Activated T-helper 1 cell treated with anti-CD3 and anti-CD28 coated beads, Interleukin-12 subunit alpha, Interleukin-12 subunit beta, Interleukin-2, Interleukin-4 antibody, amounts not matched to agents 30 ng/mL and 10 ng/mL and 1 ng/mL, durations not matched to agents 14 hours and 24 hours and 36 hours (primary cell): ENCODE data around the gene ARHGEF11. TPM values are rescaled to one million over a fixed set of nuclear protein-coding genes. Genes with fewer than 3 reads are reported as not detected.

Source experiments
- DNase-seq: peaks from one replicate; pipeline ENCODE4 v3.0.0; 2021; ENCODE audit warnings: low spot score
- H3K27ac Mint-ChIP-seq: one replicate; pipeline ENCODE4 v1.8.0; 2021; ENCODE audit warnings: mild to moderate bottlenecking, mixed read lengths
- H3K27me3 Mint-ChIP-seq: one replicate; pipeline ENCODE4 v1.8.0; 2022; ENCODE audit warnings: mild to moderate bottlenecking, moderate library complexity, mixed read lengths; ENCODE audit not compliant: insufficient read depth
- H3K36me3 Mint-ChIP-seq: one replicate; pipeline ENCODE4 v1.8.0; 2021; ENCODE audit warnings: low read depth, mixed read lengths
- H3K4me1 Mint-ChIP-seq: one replicate; pipeline ENCODE4 v1.8.0; 2021; ENCODE audit warnings: low read depth, mixed read lengths
- H3K4me3 Mint-ChIP-seq: one replicate; pipeline ENCODE4 v1.8.0; 2021; ENCODE audit warnings: mild to moderate bottlenecking, moderate library complexity, mixed read lengths
- H3K9me3 Mint-ChIP-seq: one replicate; pipeline ENCODE4 v1.8.0; 2021; ENCODE audit warnings: mixed read lengths
- intact Hi-C: fragments of 100-400 bp; cut with micrococcal nuclease; formaldehyde crosslinking; loops from one replicate; pipeline ENCODE4 v1.15.1; 2024
- total RNA-seq: library from RNA; stranded (reverse); gene quantifications from 2 replicates; pipeline ENCODE4 v1.2.3, GENCODE V29; 2022

ARHGEF11 gene
- total RNA-seq, 1 donor from 2014 or later = 3.2 TPM

DNA sequence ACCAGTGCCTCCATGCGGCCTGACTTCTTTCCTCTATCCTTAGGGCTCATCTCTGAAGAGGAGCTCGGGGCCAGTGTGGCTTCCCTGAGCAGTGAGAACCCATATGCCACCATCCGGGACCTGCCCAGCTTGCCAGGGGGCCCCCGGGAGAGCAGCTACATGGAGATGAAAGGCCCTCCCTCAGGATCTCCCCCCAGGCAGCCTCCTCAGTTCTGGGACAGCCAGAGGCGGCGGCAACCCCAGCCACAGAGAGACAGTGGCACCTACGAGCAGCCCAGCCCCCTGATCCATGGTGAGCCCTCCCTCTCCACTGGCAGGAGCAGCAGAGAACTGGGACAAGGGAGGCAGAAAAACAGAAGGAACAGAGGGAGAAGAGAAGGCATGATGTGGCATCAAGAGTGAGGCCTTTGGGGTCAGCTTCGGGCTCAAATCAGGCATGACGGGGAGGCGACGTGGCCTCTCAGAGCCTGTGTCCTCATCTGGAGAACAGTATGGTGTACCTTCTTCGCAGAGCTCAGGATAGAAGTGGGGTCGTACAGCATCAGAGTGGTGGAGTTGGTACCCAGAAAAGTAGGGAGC, 131.6 kb downstream of the ARHGEF11 start:
- Mint-ChIP-seq H3K4me1 (no peaks in the 10 kb centered on the region), H3K27ac (no peak overlapping the region), H3K36me3 (no peaks in the 10 kb centered on the region), H3K27me3 (peaks cover 25% of the 10 kb centered on the region), H3K4me3 (no peak overlapping the region), H3K9me3 (no peaks in the 10 kb centered on the region)
- no peak for DNase-seq
- intact Hi-C loops = loop anchor here (10.0 kb wide), 1 partner anchor 161 kb away; no protein-coding TSS in a partner anchor

DNA sequence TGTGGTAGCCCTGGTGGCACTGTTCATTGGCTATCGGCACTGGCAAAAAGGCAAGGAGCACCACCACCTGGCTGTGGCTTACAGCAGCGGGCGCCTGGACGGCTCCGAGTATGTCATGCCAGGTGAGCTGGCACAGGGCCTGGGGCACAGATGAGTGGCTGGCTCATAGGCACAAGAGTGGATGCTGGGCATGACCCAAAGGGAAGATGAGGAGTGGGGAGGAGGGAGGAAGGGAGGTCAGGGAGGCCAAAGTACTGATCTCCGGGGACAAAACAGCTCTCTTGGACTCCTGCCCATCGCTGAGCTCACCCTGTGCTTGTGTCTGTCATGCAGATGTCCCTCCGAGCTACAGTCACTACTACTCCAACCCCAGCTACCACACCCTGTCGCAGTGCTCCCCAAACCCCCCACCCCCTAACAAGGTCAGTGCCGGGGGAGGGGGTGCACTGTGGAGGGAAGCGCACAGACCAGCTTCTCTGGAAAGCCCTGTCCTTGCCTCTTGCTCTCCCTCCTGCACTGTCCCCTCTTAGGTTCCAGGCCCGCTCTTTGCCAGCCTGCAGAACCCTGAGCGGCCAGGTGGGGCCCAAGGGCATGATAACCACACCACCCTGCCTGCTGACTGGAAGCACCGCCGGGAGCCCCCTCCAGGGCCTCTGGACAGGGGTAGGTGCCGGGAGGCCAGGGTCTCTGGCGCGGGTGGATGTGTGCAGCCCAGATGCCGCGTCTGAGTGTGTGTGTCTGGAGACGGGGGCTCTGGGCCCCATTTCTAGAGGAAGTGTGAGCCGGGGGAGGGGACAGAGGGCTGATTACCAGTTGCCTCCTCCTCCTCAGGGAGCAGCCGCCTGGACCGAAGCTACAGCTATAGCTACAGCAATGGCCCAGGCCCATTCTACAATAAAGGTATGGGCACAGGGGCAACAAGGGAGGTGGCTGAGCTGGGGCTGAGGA, 132.4 kb downstream of the ARHGEF11 start:
- Mint-ChIP-seq H3K9me3 (no peaks in the 10 kb centered on the region), H3K27me3 (peaks cover 19% of the 10 kb centered on the region), H3K4me1 (no peaks in the 10 kb centered on the region), H3K27ac (no peak overlapping the region), H3K36me3 (no peaks in the 10 kb centered on the region), H3K4me3 (no peak overlapping the region)
- intact Hi-C loops = loop anchor here (10.0 kb wide), 1 partner anchor 162 kb away; no protein-coding TSS in a partner anchor
- DNase-seq = no peak

DNA sequence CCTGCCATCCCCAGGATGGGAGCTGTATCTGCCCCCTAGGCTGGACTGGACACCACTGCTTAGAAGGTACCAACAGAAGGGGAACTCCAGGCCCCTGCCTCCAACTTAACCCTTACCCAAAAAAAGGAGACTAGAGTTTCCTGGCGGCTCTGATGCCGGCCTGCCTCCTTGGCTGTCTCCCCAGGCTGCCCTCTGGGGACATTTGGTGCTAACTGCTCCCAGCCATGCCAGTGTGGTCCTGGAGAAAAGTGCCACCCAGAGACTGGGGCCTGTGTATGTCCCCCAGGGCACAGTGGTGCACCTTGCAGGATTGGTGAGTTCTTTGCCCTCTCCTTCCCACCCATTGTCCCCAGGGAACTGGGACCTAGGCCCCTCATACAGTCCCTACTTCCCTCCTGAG, 133.2 kb downstream of the ARHGEF11 start:
- H3K27me3 Mint-ChIP-seq = peaks cover 17% of the 10 kb centered on the region
- H3K4me1 Mint-ChIP-seq = no peaks in the 10 kb centered on the region
- H3K4me3 Mint-ChIP-seq = no peak overlapping the region
- intact Hi-C loops = loop anchor here (10.0 kb wide), 1 partner anchor 162 kb away; no protein-coding TSS in a partner anchor
- no peaks in the 10 kb centered on the region for H3K36me3 Mint-ChIP-seq
- no peaks in the 10 kb centered on the region for H3K9me3 Mint-ChIP-seq
- no peak overlapping the region for H3K27ac Mint-ChIP-seq
- no peak for DNase-seq

DNA sequence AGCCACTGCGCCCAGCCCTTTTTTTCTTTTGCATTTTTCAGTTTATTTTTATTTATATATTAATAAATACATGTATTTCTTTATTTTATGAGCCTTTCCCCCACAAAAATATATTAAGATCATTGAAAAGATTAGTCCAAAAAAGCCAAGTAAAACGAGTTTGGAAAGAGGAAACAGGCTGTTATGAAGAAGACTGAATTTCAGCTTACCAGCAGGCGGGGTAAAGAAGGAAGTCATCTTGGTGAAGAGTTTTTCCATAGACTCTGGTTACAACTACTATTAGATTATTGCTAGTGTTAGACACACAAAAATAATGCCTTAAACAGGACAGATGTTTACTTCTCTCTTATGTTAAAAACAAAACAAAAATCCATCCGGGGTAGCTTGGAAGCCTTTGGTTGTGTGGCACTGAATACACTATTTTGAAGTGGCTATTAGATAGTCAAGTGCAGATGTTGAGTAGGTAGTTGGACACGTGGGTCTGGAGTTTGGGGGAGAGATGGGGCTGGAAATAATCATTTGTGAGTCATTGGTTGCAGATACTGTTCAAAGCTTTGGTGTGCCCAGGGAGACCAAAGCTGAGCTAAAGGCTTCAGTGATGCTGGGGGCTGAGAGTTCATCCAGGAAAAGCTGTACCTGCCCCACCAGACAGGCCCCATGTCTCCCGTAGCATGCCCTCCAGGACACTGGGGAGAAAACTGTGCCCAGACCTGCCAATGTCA, 133.8 kb downstream of the ARHGEF11 start:
- intact Hi-C loops = loop anchor here (2.0 to 10.0 kb wide), 2 partner anchors 15 to 163 kb away; no protein-coding TSS in a partner anchor
- DNase-seq = no peak
- Mint-ChIP-seq H3K27me3 (peaks cover 17% of the 10 kb centered on the region), H3K36me3 (no peaks in the 10 kb centered on the region), H3K27ac (no peak overlapping the region), H3K9me3 (no peaks in the 10 kb centered on the region), H3K4me3 (no peak overlapping the region), H3K4me1 (no peaks in the 10 kb centered on the region)

DNA sequence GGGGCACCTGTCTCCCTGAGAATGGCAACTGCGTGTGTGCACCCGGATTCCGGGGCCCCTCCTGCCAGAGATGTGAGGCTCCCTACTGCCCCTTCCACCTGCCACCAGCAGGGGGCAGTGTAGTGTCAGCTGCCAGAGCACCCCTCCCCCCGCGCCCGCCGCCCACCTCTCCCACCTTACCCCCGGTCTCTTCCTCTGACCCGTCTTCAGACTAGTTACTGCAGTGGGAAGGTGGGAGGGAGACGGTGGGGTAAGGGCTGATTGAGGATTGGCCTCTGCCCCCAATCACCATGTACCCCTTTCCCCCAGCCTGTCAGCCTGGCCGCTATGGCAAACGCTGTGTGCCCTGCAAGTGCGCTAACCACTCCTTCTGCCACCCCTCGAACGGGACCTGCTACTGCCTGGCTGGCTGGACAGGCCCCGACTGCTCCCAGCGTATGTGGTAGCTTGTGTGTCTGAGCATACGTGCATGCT, 135.2 kb downstream of the ARHGEF11 start:
- intact Hi-C loops = loop anchor here (2.0 to 10.0 kb wide), 2 partner anchors 16 to 164 kb away; no protein-coding TSS in a partner anchor
- Mint-ChIP-seq H3K36me3 (no peaks in the 10 kb centered on the region), H3K27ac (peak overlapping the region; percentile 34), H3K9me3 (no peaks in the 10 kb centered on the region), H3K4me3 (no peak overlapping the region), H3K4me1 (no peaks in the 10 kb centered on the region), H3K27me3 (peaks cover 15% of the 10 kb centered on the region)
- DNase-seq = peak; percentile 45

DNA sequence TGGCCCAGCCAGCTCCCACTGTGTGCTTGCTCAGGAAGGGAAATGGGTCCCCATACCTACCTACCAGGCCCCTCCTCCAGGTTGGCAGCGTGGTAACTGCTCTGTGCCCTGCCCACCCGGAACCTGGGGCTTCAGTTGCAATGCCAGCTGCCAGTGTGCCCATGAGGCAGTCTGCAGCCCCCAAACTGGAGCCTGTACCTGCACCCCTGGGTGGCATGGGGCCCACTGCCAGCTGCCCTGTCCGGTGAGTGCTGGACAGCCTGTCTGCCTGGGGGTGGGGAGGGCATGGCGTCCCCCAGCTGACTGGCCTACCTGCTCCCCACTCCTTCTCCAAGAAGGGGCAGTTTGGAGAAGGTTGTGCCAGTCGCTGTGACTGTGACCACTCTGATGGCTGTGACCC, 135.9 kb downstream of the ARHGEF11 start:
- intact Hi-C loops = loop anchor here (2.0 to 10.0 kb wide), 2 partner anchors 17 to 165 kb away; no protein-coding TSS in a partner anchor
- Mint-ChIP-seq H3K27ac (no peak overlapping the region), H3K27me3 (peaks cover 15% of the 10 kb centered on the region), H3K4me1 (no peaks in the 10 kb centered on the region), H3K4me3 (no peak overlapping the region), H3K9me3 (no peaks in the 10 kb centered on the region), H3K36me3 (no peaks in the 10 kb centered on the region)
- DNase-seq = no peak

DNA sequence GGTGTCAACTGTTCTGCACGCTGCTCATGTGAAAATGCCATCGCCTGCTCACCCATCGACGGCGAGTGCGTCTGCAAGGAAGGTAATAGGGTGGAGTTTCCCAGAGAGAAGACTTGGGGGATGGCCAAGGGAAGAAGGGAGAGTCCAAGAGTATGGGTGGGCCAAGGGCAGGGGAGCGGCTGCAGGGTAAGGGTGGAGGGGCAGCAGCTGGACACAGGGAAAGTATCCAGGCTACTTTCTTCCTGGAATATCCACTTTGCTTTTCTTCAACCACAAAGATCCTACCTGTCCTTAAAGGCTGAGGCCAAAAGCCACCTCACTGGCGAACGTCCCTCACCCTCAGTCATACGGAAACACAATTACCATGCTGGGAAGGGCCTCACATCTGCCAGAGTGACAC, 136.6 kb downstream of the ARHGEF11 start:
- no peak for DNase-seq
- Mint-ChIP-seq H3K27me3 (peaks cover 14% of the 10 kb centered on the region), H3K27ac (no peak overlapping the region), H3K9me3 (no peaks in the 10 kb centered on the region), H3K36me3 (no peaks in the 10 kb centered on the region), H3K4me3 (no peak overlapping the region), H3K4me1 (no peaks in the 10 kb centered on the region)
- intact Hi-C loops = no loop called here

DNA sequence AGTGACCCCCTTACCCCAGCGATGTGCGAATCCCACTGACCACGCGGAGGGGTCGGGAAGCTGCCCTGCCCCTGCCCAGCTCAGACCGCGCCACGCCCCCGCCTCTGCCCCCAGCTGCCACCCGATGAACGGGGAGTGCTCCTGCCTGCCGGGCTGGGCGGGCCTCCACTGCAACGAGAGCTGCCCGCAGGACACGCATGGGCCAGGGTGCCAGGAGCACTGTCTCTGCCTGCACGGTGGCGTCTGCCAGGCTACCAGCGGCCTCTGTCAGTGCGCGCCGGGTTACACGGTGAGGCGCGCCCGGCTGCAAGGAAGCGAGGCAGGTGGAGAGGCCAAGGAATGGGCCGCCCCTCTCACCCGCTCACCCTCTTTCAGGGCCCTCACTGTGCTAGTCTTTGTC, 137.0 kb downstream of the ARHGEF11 start:
- H3K4me3 Mint-ChIP-seq = no peak overlapping the region
- no peak overlapping the region for H3K27ac Mint-ChIP-seq
- H3K36me3 Mint-ChIP-seq = no peaks in the 10 kb centered on the region
- intact Hi-C loops = no loop called here
- peaks cover 14% of the 10 kb centered on the region for H3K27me3 Mint-ChIP-seq
- H3K9me3 Mint-ChIP-seq = no peaks in the 10 kb centered on the region
- DNase-seq = no peak
- no peaks in the 10 kb centered on the region for H3K4me1 Mint-ChIP-seq

DNA sequence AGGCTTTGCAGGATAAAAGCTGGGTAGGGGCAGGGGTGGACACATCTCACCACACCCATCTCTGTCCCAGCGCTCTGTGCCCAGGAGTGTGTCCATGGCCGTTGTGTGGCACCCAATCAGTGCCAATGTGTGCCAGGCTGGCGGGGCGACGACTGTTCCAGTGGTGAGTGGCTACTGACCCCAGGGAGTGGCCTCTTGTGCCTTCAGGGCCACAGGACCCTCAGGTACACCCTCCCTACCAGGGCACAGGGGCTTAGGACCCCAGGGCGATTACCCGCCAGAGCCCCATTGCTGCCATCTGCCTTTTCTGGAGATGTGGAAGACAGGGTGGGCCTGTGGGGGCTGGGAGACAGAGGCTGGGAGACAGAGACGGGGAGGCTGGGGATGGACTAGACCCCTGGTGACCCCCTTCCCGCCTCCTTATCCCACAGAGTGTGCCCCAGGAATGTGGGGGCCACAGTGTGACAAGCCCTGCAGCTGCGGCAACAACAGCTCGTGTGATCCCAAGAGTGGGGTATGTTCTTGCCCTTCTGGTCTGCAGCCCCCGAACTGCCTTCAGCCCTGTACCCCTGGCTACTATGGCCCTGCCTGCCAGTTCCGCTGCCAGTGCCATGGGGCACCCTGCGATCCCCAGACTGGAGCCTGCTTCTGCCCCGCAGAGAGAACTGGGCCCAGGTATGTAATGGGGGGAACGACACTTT, 139.2 kb downstream of the ARHGEF11 start:
- Mint-ChIP-seq H3K27ac (no peak overlapping the region), H3K9me3 (no peaks in the 10 kb centered on the region), H3K27me3 (peaks cover 16% of the 10 kb centered on the region), H3K4me1 (no peaks in the 10 kb centered on the region), H3K4me3 (no peak overlapping the region), H3K36me3 (no peaks in the 10 kb centered on the region)
- no peak for DNase-seq
- intact Hi-C loops = no loop called here

DNA sequence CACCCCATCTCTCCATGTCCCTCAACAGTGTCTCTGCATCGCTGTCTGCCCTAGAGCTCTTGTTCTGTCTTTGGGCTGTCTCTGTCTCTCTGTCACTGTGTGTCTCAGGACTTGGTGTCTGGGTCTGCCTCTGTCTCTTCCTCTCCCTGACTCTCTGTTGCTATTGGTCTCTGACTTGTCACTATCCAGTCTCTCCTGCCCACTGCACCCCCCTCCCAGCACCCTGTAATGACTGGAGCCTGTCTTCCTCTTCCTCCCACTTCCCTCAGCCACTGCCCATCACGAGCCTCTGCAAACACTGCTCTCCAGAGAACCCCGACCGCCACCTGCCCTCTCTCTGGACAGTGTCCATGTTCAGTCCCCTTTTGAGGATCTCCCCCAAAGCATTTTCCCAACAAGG, 139.9 kb downstream of the ARHGEF11 start:
- Mint-ChIP-seq H3K27me3 (peaks cover 14% of the 10 kb centered on the region), H3K36me3 (no peaks in the 10 kb centered on the region), H3K9me3 (no peaks in the 10 kb centered on the region), H3K4me1 (no peaks in the 10 kb centered on the region), H3K4me3 (no peak overlapping the region), H3K27ac (no peak overlapping the region)
- intact Hi-C loops = no loop called here
- DNase-seq = no peak

DNA sequence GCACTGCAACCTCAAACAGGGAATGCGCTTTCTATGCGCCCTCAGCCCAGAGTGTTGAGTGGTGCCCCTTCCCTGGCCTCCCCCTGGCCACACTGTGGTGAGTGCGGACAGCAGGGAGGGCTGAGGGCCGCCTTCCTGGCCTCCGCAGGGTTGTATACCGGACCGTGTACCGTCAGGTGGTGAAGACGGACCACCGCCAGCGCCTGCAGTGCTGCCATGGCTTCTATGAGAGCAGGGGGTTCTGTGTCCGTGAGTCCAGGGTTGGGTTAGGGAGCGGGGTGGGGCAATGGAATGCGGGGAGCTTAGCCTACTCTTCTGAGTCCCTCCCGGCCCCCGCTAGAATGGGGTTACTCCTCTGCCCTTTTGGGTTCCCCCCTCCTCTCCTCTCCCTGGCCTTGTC, 140.4 kb downstream of the ARHGEF11 start:
- H3K4me1 Mint-ChIP-seq = no peaks in the 10 kb centered on the region
- intact Hi-C loops = no loop called here
- H3K9me3 Mint-ChIP-seq = no peaks in the 10 kb centered on the region
- H3K27ac Mint-ChIP-seq = no peak overlapping the region
- H3K36me3 Mint-ChIP-seq = no peaks in the 10 kb centered on the region
- no peak for DNase-seq
- H3K4me3 Mint-ChIP-seq = no peak overlapping the region
- H3K27me3 Mint-ChIP-seq = peaks cover 15% of the 10 kb centered on the region

DNA sequence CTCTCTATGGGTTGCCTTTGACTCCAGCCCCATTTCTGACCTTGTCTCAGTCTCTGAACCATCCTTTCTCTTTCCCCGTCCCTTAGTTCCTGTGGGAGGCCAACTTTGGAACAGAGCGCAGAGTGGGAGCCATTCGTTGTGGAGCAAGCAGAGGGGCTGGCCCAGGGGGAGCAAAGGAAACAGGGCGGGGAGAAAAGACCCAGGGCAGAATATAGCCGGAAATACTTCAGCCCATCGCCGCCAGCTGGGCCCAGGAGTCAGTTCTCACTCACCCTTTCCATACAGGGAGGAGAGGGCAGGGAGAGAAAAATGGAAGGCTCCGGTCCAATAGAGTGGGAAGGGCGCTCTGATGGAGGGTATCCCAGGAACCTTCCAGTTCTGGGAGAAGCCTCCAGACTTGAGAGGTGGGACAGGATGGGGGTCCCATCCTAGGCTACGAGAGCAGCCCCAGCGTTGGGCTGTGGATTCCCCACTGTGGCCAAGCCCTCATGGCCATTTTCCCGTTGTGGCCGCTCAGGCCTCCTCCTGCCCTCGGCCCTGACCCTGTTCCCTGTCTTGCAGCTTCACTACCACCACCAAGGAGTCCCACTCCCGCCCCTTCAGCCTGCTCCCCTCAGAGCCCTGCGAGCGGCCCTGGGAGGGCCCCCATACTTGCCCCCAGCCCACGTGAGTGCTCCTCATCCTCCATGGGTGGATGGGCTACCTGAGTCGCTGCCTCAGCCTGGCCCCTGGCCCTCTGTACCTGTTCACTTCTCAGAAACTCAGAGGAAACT, 141.2 kb downstream of the ARHGEF11 start:
- no peak for DNase-seq
- H3K27me3 Mint-ChIP-seq = peaks cover 18% of the 10 kb centered on the region
- H3K4me3 Mint-ChIP-seq = no peak overlapping the region
- no peaks in the 10 kb centered on the region for H3K4me1 Mint-ChIP-seq
- intact Hi-C loops = no loop called here
- H3K27ac Mint-ChIP-seq = no peak overlapping the region
- no peaks in the 10 kb centered on the region for H3K9me3 Mint-ChIP-seq
- H3K36me3 Mint-ChIP-seq = no peaks in the 10 kb centered on the region
